Urothelium cell line (cell line): Measurements from ENCODE around the gene PSD4.
A peak's percentile ranks its signal among the peaks of the same experiment; 100 is the strongest.

ENCODE experiments used
- DNase-seq: peaks from one replicate; pipeline ENCODE4 v3.0.0; 2011; ENCODE audit warnings: low spot score, mixed read lengths
- FAIRE-seq: peaks from 2 replicates; lab custom pipeline; 2011; peaks lifted over from hg19 to GRCh38; lab: Jason Lieb, UNC

PSD4 gene

GRCh38 chr2:113167115-113167932 lies 6.4 kb upstream of the PSD4 start:
- FAIRE-seq (peak; percentile 23), DNase-seq (peak; percentile 37)

- no peak for FAIRE-seq
- no peak for DNase-seq
These were observed 5.8 kb upstream of the PSD4 start for GRCh38 chr2:113167962-113168340.

GRCh38 chr2:113169002-113169530 lies 4.7 kb upstream of the PSD4 start:
- no peak for FAIRE-seq

DNA sequence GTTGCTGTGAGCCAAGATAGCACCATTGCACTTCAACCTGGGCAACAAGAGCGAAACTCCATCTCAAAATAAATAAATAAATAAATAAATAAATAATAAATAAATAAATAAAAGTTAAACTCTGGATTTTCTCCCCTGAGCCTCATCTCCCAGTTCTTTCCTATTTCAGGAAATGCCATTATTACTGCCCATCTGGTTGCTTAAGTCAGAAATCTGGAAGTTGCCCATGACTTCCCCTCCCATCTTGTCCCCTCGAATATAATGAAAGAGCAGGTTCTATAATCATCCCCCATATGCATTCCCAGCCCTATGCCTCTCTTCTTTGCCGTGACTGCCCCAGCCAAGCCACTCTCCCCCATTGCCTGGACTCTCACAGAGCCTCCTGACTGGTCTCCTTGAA lies 4.2 kb upstream of the PSD4 start:
- FAIRE-seq (no peak), DNase-seq (no peak)

More at GRCh38 chr2:113169002-113169530, 4.7 kb upstream of the PSD4 start:
- no peak for DNase-seq

DNA sequence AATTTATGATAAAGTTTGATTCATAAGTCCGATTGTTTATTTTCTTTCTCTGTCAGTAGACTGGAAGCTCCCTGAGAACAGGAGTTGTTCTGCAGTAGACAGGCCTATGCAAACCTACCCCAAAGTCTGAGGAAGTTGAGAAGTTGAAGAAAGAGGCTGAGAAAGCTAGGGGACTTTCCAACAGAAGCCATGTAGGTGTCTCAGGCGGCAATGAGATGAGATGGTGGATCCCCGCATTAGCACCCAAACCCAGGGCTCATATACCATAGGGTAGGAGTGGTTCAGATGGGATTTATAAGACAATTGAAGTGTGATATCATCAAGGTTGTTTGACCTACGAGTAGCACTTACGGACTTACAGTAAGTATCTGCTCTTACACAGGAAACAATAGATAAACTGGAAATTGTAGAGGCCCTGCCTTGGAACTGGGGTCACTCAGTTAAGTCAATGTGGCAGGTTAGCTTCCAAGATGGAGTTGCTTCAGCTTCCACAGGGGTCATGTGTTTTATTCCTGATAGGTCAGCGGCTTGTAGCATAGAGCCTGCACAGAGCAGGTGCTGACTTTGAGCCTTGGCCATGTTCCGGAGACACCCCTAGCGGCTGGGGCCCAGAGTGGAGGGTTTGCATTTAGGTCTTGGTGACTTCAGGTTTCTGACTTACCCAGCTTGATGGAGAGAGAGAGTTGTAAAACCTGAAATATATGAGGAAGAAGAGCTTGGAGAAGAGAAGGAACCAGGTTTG lies 2.3 kb upstream of the PSD4 start:
- FAIRE-seq (no peak), DNase-seq (no peak)

DNA sequence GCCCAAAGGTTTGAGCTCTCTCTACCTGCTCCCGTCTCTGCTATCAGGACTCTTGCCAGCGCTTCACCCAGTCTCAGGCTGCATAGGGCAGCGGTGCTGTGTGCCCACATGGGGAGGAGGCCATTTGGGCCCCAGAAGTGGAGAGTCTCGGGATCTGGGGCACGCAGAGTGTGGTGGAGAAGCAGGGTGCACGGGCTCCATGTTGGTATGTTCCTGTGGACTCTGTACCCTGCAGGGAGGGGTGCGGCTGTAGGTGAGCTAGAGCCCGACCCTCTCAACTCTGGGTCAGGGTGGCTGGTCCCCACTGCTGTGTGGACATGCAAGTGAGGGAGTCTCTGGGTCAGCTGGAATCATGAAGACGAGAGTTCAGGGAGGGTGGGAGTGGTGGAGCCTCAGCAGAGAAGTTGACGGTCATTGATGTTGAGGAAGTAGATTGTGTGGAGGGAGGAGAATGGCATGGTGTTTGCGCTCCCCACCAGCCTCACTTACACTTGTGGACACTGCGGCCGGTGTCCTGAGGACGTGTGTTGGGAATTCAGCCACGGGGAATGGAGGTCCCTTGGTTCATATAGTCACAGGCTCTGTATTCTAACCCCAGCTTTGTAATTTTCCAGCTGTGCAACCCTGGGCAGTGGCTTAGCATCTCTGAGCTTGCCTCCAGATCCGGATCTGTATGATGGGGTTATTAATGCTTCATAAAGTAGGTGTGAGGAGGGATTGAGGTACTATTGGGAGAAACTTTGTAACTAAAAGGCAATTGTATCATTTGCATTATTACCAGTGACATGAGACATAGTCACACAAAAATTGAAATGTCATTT lies 840 bp upstream of the PSD4 start:
- DNase-seq (no peak), FAIRE-seq (no peak)

GRCh38 chr2:113174376-113174750 lies 592 bp downstream of the PSD4 start:
- FAIRE-seq (no peak), DNase-seq (no peak)

- DNase-seq (no peak), FAIRE-seq (no peak)
These were observed 1.4 kb downstream of the PSD4 start for GRCh38 chr2:113175042-113175628.

DNA sequence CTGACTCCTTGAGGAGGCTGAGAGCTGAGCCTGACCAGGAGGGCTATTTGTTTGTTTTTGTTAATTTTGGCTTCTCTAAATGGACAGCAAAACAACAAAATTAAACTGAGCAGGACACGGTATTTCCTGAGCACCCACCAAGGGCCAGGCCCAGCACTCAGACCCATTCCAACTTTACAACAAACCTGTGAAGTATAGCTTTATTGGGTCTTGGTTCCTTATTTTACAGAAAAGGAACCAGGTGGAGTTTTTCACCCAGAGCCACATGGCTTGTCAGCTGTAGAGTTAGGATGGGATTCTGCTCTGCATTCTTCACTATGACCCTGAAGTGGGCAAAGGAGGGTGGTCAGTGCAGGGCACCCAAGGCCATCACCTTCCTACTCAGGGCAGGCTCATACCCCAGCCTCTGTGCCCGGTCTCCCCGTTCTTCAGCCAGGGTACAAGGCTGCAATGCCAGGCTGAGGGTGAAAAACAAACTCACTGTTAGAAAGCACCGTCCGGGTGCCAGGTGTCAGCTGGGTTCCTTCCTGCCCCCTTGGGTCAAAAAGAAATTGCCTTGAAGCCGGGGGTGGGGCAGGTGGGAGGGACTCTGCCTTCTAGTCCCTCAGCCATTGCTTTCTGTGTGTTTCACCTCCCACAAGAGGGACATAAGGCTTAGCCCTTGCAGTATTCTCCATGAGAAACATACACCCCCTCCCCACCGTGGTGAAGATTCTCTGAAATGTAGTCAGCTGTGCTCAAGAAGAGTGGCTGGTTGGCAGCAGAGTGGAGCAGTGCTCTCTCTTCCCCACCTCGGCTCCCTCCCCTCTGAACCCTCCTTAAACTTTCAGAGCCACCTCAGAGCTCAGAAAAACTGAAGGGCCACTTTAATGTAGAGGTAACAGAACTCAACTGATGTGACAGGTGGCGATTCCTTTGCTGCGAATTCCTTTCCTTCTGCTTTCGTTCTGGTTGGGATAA lies 2.2 kb downstream of the PSD4 start:
- FAIRE-seq (no peak), DNase-seq (no peak)

DNA sequence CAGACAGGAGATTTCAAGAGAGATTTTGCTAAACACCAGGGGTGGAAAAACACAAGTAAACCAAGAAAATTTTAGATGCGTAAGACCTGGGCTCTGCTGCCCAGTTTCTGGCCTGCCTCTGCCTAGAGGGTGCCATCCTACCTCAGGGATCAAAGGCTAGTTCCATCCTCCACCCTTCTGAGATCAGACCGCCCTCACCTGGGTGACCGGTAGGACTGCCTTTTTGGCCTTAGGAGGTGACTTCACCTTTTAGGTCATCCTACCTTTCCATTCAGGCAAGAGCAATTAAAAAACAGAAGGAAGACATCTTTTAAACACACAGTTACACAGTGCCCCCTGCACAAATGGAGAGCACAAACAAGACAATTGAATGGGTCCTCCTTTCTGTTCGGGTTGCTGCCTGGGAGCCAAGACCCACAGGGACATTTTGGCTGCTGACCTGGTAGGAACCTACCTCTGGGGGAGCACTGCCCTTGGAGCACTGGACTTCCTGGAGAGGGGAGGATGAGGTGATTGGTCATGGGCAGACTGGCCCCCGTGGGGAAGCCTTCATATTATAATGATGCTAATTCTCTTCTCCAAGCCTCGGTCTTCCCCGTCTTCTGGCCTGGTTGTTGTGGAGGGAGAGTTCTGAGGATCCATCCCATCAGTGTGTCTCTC lies 3.1 kb downstream of the PSD4 start:
- FAIRE-seq (no peak), DNase-seq (no peak)

- no peak for FAIRE-seq
- no peak for DNase-seq
These were observed 4.4 kb downstream of the PSD4 start for GRCh38 chr2:113178069-113178746.

GRCh38 chr2:113178891-113179290 lies 5.1 kb downstream of the PSD4 start:
- FAIRE-seq (no peak), DNase-seq (no peak)

GRCh38 chr2:113179446-113180045 lies 5.8 kb downstream of the PSD4 start:
- FAIRE-seq (no peak), DNase-seq (no peak)

DNA sequence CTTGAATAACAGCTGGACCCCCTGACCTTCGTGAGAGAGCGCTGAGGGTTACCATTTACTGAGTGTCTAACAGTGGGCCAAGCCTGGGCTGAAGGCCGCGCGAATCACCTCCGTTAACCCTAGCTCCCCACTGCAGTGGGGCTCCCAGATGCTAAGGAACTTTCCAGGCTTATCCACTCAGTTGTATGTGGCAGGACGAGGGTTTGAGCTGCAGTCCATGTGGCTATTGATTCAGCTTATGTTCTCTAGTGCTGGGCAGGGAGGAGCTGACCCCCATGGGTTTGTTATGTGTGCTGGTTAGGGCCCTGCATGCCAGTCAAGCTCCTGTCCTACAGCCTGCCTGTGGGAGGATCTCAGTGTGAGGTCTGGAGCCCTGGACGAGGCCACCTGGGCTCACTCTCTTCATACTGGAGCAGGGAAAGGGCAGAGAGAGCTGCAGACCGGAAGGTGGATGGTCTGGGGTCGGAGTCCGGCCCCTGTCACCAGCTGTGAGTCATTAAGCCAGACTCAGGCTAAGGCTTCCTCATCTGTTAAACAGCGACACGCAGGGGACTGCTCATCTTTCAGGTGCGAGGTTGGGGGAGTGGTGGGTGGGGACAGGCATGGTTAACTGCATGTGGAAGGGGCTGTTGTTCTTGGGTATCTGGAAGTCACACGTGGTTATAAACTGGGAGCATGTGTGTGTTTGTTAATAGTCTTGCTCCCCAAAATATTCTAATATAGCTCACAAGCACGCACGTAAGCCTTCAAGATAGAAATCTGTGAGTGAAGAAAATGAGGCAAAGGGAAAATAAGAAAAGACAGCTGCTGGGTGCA lies 6.6 kb downstream of the PSD4 start:
- FAIRE-seq, result peak; percentile 78
- no peak for DNase-seq

DNA sequence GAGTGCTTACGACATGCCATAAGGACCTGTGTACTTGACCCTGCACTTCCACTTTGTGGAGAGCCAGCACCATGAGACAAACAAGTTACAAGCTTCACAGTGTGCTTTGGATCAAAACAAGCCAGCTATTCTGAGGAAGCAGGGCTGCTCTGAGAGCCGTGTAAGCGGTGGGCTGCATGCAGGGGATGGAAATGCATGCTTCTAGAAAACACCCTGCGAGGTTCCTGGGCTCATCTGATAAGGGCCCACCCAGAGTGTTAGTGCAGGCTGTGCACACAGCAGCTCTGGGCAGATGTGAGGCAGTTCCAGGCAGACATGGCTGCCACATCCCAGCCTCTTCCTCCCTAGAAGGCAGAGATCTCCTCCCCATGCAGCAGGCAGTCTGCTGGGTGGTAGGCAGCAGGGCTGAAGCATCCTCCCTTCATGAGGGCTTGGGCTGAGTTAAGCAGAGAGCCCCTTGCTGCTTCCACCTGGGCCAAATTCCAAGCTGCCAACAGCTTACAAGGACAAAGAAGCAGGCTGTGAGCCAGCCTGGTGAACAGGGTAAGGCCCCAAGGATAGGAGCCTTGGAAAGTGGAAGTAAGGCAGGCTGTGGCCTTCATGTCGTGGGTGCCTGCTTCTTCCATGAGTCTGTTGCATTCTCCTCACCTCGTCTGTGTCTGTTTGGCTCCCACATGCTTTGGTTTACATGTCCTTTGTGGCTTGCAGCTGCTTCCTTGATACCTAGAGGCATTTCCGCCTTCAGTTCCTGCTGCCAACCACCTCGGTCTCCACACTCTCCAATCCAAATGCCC lies 7.7 kb downstream of the PSD4 start:
- FAIRE-seq (peak; percentile 30), DNase-seq (no peak)

GRCh38 chr2:113182471-113183260 lies 8.9 kb downstream of the PSD4 start:
- FAIRE-seq (no peak), DNase-seq (no peak)
